SK-N-SH (cell line): ENCODE measurements around the gene CLASRP. TPM values are rescaled to one million over a fixed set of nuclear protein-coding genes. Genes with fewer than 3 reads are reported as not detected.

Source experiments
- CTCF ChIA-PET: fragments of 300-600, 350-600 bp; formaldehyde crosslinking; extraction: SDS; loops from one replicate; lab custom pipeline; 2021; lab: Yijun Ruan, JAX
- POLR2A ChIA-PET: fragments of 350-600 bp; sonication (Branson Sonifier 250); formaldehyde crosslinking; extraction: SDS; loops from one replicate; lab custom pipeline; 2020; ENCODE audit warnings: antibody characterized with exemption, inconsistent platforms; lab: Yijun Ruan, JAX
- DNase-seq: peaks from one replicate; pipeline ENCODE4 v3.0.0; 2012
- H2AFZ ChIP-seq: fragments of 200-600 bp; sonication (generic); 2 replicates; pipeline ENCODE4 v1.8.1; 2016; ENCODE audit warnings: antibody characterized with exemption, mild to moderate bottlenecking, low read depth
- H3F3A ChIP-seq: fragments of 200-600 bp; sonication (generic); replicated peaks from 2 replicates; pipeline ENCODE3; 2016; ENCODE audit warnings: antibody characterized with exemption, mild to moderate bottlenecking; ENCODE audit not compliant: insufficient read depth
- H3K27ac ChIP-seq, 2 experiments: fragments of 200-500 bp in 1 of 2; fragments of 200-600 bp in 1 of 2; sonication (Bioruptor generic) in 1 of 2; sonication (generic), shearing (Covaris generic) in 1 of 2; 2 replicates each; pipeline versions ENCODE4 v1.5.1 to v1.6.1; 2014 to 2016; ENCODE audit warnings: low read depth in 2 of 2, inconsistent platforms in 1 of 2, low read length in 1 of 2, mild to moderate bottlenecking in 1 of 2, mixed read lengths in 1 of 2
- H3K27me3 ChIP-seq: fragments of 200-600 bp; sonication (generic), shearing (Covaris generic); 2 replicates; pipeline ENCODE4 v1.6.1; 2016; ENCODE audit warnings: mixed run types; ENCODE audit not compliant: insufficient read depth
- H3K36me3 ChIP-seq, 2 experiments: fragments of 200-500 bp in 1 of 2; fragments of 200-600 bp in 1 of 2; sonication (Bioruptor generic) in 1 of 2; sonication (generic) in 1 of 2; replicated peaks in 1 of 2; 2 replicates each; pipeline versions ENCODE3 to v1.5.1; 2014 to 2016; ENCODE audit warnings: low read length in 1 of 2, mild to moderate bottlenecking in 1 of 2; ENCODE audit not compliant: insufficient read depth in 2 of 2, control insufficient read depth in 1 of 2
- H3K4me1 ChIP-seq, 2 experiments: fragments of 200-500 bp in 1 of 2; fragments of 200-600 bp in 1 of 2; sonication (Bioruptor generic) in 1 of 2; sonication (generic), shearing (Covaris generic) in 1 of 2; 2 replicates each; pipeline versions ENCODE4 v1.5.1 to v1.6.1; 2014 to 2016; ENCODE audit warnings: low read depth in 1 of 2, low read length in 1 of 2, mixed run types in 1 of 2; ENCODE audit not compliant: insufficient read depth in 2 of 2, control insufficient read depth in 1 of 2
- H3K4me2 ChIP-seq: fragments of 200-600 bp; sonication (generic), shearing (Covaris generic); 2 replicates; pipeline ENCODE4 v1.6.1; 2017; ENCODE audit warnings: mixed run types
- H3K4me3 ChIP-seq, 2 experiments: fragments of 200-500 bp in 1 of 2; fragments of 200-600 bp in 1 of 2; sonication (Bioruptor generic) in 1 of 2; sonication (generic), shearing (Covaris generic) in 1 of 2; 2 replicates each; pipeline versions ENCODE4 v1.5.1 to v1.8.1; 2014 to 2016; ENCODE audit warnings: low read depth in 2 of 2, inconsistent platforms in 1 of 2, low read length in 1 of 2, mild to moderate bottlenecking in 1 of 2, mixed read lengths in 1 of 2, moderate library complexity in 1 of 2
- H3K79me2 ChIP-seq: fragments of 200-600 bp; sonication (generic); 2 replicates; pipeline ENCODE4 v1.8.1; 2017; ENCODE audit warnings: mild to moderate bottlenecking; ENCODE audit not compliant: insufficient read depth
- H3K9ac ChIP-seq: fragments of 200-600 bp; sonication (generic); 2 replicates; pipeline ENCODE4 v1.6.1; 2017; ENCODE audit warnings: mixed run types
- H3K9me2 ChIP-seq: fragments of 200-600 bp; sonication (generic); 2 replicates; pipeline ENCODE4 v1.6.1; 2017; ENCODE audit warnings: mixed run types
- H3K9me3 ChIP-seq: fragments of 200-600 bp; sonication (generic); 2 replicates; pipeline ENCODE4 v1.6.1; 2017; ENCODE audit warnings: mixed run types, mild to moderate bottlenecking, moderate library complexity
- H4K20me1 ChIP-seq: fragments of 200-600 bp; sonication (generic); 2 replicates; pipeline ENCODE4 v1.6.1; 2017; ENCODE audit warnings: mild to moderate bottlenecking, mixed run types; ENCODE audit not compliant: insufficient read depth
- CHD2 ChIP-seq: fragments of 150-350 bp; IDR thresholded peaks from 2 replicates; pipeline ENCODE4 v1.6.1; 2018; ENCODE audit warnings: low read length; ENCODE audit not compliant: partially characterized antibody
- EP300 ChIP-seq, 2 experiments: IDR thresholded peaks; 2 replicates each; pipeline versions ENCODE4 v1.4.0 to v1.6.1; 2012; ENCODE audit warnings: borderline replicate concordance in 1 of 2, low read depth in 1 of 2, low read length in 1 of 2
- FOXJ3 ChIP-seq: sonication (generic); formaldehyde crosslinking; IDR thresholded peaks from 2 replicates; pipeline ENCODE4 v1.5.1; 2020; ENCODE audit warnings: mild to moderate bottlenecking, missing genetic modification reagents
- JUND ChIP-seq: IDR thresholded peaks from 2 replicates; pipeline ENCODE4 v1.4.0; 2012
- NFIC ChIP-seq: IDR thresholded peaks from 2 replicates; pipeline ENCODE4 v1.4.0; 2012; ENCODE audit warnings: borderline replicate concordance
- RAD21 ChIP-seq: IDR thresholded peaks from 2 replicates; pipeline ENCODE4 v1.6.1; 2012; ENCODE audit warnings: mild to moderate bottlenecking, low read length
- RCOR1 ChIP-seq: fragments of 150-350 bp; IDR thresholded peaks from 2 replicates; pipeline ENCODE4 v1.6.1; 2017; ENCODE audit warnings: antibody characterized with exemption, low read length
- TCF12 ChIP-seq: IDR thresholded peaks from 2 replicates; pipeline ENCODE4 v1.4.0; 2012
- YY1 ChIP-seq: IDR thresholded peaks from 2 replicates; pipeline ENCODE4 v1.4.0; 2012; ENCODE audit warnings: low read depth, mild to moderate bottlenecking
- WGBS: methylation state at CpG from one replicate; pipeline ENCODE4 v1.1.6; 2017; ENCODE audit warnings: low lambda C conversion rate; 5-methylcytosine and 5-hydroxymethylcytosine counted together
- polyA plus RNA-seq, 3 experiments: library from polyadenylated mRNA; depleted of rRNA; stranded (reverse); fragments of >200 nt; gene quantifications; 2 replicates each; pipeline ENCODE4 v1.2.3, GENCODE V29; 2012
- TF ChIP-seq, protein P1 (sequence below): IDR thresholded peaks from 2 replicates; pipeline ENCODE4; 2012
- TF ChIP-seq, protein P2 (sequence below): IDR thresholded peaks from 2 replicates; pipeline ENCODE4 v1.4.0; 2012; ENCODE audit warnings: low read depth, borderline replicate concordance
- TF ChIP-seq, protein P3 (sequence below): IDR thresholded peaks from 2 replicates; pipeline ENCODE4 v1.6.1; 2012; ENCODE audit warnings: mild to moderate bottlenecking, low read depth, low read length, moderate library complexity

Gene CLASRP
- polyA plus RNA-seq, 1 of the 3 experiments (the other 2 are of a cell fraction), result 54.8 TPM

DNA sequence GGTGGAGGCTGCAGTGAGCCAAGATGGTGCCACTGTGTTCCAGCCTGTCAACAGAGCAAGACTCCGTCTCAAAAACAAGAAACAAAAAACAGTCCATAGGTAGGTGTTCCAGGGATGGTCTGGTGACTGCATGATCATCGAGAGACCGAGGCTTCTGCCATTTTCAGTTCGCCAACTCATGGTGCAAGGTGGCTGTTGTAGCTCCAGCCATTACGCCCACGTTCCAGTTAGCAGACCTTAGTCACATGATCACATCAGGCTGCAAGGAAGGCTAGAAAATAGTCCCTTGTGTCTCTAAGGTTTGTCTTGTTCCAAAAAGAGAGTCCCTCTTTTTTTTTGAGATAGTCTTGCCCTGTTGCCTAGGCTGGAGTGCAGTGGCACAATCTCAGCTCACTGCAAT lies 3.1 kb upstream of the CLASRP start:
- no peak for TF ChIP-seq YY1
- TF ChIP-seq CHD2, result no peak
- TF ChIP-seq, protein P1, sequence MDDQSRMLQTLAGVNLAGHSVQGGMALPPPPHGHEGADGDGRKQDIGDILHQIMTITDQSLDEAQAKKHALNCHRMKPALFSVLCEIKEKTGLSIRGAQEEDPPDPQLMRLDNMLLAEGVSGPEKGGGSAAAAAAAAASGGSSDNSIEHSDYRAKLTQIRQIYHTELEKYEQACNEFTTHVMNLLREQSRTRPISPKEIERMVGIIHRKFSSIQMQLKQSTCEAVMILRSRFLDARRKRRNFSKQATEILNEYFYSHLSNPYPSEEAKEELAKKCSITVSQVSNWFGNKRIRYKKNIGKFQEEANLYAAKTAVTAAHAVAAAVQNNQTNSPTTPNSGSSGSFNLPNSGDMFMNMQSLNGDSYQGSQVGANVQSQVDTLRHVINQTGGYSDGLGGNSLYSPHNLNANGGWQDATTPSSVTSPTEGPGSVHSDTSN, result no peak
- no peak for TF ChIP-seq NFIC
- no peak for TF ChIP-seq FOXJ3 (CRISPR knock-in tag)
- TF ChIP-seq, protein P2, sequence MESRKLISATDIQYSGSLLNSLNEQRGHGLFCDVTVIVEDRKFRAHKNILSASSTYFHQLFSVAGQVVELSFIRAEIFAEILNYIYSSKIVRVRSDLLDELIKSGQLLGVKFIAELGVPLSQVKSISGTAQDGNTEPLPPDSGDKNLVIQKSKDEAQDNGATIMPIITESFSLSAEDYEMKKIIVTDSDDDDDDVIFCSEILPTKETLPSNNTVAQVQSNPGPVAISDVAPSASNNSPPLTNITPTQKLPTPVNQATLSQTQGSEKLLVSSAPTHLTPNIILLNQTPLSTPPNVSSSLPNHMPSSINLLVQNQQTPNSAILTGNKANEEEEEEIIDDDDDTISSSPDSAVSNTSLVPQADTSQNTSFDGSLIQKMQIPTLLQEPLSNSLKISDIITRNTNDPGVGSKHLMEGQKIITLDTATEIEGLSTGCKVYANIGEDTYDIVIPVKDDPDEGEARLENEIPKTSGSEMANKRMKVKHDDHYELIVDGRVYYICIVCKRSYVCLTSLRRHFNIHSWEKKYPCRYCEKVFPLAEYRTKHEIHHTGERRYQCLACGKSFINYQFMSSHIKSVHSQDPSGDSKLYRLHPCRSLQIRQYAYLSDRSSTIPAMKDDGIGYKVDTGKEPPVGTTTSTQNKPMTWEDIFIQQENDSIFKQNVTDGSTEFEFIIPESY, result no peak
- no peak for TF ChIP-seq RAD21
- no peak for TF ChIP-seq JUND
- no peak for TF ChIP-seq EP300 (IDR thresholded peaks at IDR 0.05; ENCODE audit: borderline replicate concordance in 1 of 2, low read depth in 1 of 2, low read length in 1 of 2)
- TF ChIP-seq RCOR1, result no peak
- TF ChIP-seq TCF12, result no peak
- TF ChIP-seq, protein P3, sequence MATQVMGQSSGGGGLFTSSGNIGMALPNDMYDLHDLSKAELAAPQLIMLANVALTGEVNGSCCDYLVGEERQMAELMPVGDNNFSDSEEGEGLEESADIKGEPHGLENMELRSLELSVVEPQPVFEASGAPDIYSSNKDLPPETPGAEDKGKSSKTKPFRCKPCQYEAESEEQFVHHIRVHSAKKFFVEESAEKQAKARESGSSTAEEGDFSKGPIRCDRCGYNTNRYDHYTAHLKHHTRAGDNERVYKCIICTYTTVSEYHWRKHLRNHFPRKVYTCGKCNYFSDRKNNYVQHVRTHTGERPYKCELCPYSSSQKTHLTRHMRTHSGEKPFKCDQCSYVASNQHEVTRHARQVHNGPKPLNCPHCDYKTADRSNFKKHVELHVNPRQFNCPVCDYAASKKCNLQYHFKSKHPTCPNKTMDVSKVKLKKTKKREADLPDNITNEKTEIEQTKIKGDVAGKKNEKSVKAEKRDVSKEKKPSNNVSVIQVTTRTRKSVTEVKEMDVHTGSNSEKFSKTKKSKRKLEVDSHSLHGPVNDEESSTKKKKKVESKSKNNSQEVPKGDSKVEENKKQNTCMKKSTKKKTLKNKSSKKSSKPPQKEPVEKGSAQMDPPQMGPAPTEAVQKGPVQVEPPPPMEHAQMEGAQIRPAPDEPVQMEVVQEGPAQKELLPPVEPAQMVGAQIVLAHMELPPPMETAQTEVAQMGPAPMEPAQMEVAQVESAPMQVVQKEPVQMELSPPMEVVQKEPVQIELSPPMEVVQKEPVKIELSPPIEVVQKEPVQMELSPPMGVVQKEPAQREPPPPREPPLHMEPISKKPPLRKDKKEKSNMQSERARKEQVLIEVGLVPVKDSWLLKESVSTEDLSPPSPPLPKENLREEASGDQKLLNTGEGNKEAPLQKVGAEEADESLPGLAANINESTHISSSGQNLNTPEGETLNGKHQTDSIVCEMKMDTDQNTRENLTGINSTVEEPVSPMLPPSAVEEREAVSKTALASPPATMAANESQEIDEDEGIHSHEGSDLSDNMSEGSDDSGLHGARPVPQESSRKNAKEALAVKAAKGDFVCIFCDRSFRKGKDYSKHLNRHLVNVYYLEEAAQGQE, result no peak
- 94% methylated on average over 6 of the region's 6 CpGs for WGBS
- no peak overlapping the region for H3K4me2 ChIP-seq
- peaks cover 15% of the 10 kb centered on the region for H4K20me1 ChIP-seq
- peaks cover 7% of the 10 kb centered on the region for H3F3A ChIP-seq
- no peak for DNase-seq
- no peak overlapping the region for H2AFZ ChIP-seq
- H3K79me2 ChIP-seq, result peaks cover 19% of the 10 kb centered on the region
- H3K4me3 ChIP-seq, result no peak overlapping the region
- H3K9me3 ChIP-seq, result no peaks in the 10 kb centered on the region
- no peaks in the 10 kb centered on the region for H3K27me3 ChIP-seq
- no peak overlapping the region for H3K9ac ChIP-seq
- peaks cover 7 to 11% of the 10 kb centered on the region in 2 experiments for H3K36me3 ChIP-seq
- POLR2A ChIA-PET, result no interaction called here
- peaks cover 10 to 11% of the 10 kb centered on the region in 2 experiments; a peak in 3 of 4 replicates for H3K4me1 ChIP-seq
- H3K9me2 ChIP-seq, result no peaks in the 10 kb centered on the region
- H3K27ac ChIP-seq, result no peak overlapping the region
- CTCF ChIA-PET, result interaction anchor here (1.2 kb wide), 1 partner anchor 24 kb away, joined by 4 read pairs; no protein-coding TSS in a partner anchor
